ENCODE measurements around the gene A1CF.
"Not testable (repeated sequence)": the region's sequence is repeated elsewhere in the genome, so short reads cannot be mapped to it uniquely, and the experiment has no call there.

Gene A1CF, protein sequence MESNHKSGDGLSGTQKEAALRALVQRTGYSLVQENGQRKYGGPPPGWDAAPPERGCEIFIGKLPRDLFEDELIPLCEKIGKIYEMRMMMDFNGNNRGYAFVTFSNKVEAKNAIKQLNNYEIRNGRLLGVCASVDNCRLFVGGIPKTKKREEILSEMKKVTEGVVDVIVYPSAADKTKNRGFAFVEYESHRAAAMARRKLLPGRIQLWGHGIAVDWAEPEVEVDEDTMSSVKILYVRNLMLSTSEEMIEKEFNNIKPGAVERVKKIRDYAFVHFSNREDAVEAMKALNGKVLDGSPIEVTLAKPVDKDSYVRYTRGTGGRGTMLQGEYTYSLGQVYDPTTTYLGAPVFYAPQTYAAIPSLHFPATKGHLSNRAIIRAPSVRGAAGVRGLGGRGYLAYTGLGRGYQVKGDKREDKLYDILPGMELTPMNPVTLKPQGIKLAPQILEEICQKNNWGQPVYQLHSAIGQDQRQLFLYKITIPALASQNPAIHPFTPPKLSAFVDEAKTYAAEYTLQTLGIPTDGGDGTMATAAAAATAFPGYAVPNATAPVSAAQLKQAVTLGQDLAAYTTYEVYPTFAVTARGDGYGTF

DNA sequence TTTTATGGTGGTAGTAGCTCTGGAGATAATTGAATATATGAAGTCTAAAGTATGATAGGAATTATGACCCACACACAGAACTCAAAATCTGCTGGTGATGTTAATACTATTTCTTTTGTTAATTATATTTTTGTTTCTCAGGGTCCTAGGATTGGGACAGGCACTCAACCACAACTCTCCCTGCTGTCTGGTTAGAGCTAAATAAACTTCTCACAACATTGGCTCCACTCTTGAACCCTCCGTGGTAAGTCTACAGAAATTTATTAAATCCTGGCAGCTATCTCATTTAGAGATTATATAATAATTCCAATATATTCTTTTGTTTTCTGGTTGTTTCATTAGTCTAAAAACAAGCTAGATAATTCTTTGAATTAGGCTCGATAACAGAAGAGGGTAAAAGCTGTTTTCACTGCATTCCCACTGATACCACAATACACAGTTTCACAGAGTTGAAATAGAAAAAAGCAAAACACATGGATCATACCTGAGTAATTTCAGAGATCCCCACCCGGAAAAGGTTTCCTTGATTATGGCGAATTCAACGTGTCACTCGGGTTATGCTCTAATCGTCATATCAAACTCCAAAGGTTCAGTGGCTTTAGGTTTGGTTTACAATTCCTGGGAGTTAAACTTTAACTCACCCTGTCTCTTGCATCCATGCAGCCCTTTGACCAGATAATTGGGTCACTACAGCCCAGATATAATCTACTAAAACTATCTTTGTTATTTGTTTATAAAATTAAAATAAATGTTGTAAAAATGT is at the start of gene A1CF:
A1CF (minus strand) TSS at position 531 of the 763 bp plus-strand sequence. CDS start 25,687 bp downstream, outside the sequence.
- DNase-seq: no peak

DNA sequence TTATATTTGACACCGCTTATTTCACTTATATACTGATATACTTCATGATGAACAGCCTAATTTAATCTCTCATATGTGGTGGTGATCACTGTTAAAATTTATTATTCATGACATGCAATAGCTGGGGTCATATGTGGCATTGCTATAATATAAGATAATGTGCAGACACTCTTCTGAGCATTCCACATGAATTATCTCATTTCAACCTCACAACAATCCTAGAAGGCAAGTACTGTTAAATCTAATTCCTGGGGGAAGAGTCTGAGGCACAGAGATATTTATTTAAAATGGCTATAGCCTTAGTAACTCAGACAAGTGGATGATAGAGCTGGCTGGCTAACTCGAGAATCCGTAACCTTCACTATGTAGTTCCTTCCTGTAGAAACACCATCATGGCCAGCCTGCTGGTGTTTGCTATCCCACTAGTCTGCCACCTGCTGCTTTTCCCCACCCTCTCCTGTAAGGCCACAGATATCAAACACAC is 46.6 kb upstream of the A1CF start:
- no peak for DNase-seq

DNA sequence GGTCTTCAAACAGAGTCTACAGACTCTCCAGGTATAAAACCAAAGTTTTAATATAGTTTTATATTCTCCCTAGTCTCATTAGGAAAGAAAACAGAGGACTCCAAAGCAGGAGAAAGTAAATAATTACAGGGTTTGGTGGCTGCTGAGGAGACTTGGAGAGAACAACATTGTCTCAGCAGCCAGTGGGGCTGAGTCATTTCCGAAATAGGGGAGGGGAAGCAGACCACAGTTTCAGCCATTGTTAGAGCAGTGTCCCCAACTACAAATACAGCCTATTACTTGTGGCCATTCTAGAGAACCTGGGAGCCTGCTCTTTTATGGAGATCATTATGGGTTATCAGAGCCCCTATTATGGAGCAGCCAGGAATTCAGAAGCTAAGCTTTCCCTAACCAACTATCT is 44.2 kb upstream of the A1CF start:
- no peak for DNase-seq

DNA sequence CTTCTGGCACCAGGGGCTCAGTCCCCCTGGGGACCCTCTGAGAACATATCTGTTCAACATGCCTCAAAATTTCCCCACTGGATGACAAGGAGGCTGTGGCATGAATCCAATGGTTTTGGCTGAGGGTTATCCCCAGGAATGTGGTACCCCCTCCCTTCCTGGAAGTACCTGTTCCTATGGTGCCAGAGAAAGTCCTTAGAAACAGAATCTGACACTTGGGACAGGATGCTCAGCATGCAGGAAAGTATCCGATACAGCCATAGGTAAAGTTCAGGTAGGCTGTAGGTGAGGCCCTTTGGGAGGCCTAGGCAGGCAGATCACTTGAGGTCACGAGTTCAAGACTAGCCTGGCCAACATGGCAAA is 42.7 kb upstream of the A1CF start:
- DNase-seq: no peak

DNA sequence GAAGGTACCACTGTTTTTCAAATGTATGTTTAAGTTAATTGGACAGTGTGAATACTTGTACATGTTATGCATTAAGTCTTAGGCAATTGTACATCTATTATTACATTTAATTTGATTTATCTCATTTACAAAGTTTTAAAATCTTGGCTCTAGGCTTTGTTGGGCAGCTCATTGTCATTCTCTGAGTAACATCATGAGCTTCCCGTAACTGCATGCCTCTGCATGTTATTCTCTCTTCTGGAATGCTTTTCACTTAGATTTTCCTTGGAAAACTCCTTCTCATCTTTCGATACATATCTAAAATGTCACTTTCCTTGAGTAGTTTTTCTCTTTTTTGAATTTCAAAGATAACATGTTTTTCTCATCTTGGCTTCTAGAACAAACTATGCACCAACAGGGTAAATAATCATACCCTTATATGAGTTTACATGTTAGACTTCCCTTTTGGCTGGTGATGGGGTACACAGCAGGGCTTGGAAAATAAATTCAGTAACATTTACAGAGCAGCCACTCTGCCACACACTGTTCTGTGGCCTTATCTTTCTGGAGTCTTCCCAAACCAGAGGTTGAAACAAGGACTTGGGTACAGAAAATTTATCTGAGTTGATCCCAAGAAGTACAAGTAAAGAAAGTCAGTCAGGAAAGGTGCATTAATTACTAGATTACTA is 42.2 kb upstream of the A1CF start:
- no peak for DNase-seq

DNA sequence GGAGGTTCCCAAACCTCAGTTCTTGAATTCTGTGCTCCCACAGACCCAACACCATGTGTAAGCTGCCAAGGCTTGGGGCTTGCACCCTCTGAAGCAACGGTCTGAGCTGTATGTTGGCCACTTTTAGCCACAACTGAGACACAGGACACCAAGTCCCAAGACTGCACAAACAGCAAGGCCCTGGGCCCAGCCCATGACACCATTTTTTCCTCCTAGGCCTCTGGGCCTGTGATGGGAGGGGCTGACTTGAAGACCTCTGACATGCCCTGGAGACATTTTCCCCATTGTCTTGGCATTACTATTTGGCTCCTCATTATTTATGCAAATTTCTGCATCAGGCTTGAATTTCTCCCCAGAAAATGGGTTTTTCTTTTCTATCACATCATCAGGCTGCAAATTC is 38.0 kb upstream of the A1CF start:
- not testable (repeated sequence) for DNase-seq

DNA sequence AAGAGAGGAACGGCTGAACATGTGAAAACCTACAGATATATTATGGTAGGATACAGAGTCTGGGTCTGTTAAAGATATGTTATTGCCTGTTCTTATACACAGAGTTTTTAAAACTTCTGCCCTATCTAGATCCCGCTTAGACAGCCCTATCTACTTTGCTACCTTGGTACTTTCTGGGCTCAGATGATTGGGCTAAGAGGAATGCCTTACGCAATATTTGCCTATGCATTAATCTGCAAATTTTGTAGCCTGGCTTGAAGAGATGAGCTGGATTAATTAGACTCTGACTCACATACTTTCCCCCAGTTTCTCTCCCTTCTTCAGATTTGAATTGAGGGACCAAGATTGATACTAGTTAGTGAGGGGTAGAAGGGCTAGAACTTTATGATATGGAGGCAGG is 33.6 kb upstream of the A1CF start:
- DNase-seq: no peak

DNA sequence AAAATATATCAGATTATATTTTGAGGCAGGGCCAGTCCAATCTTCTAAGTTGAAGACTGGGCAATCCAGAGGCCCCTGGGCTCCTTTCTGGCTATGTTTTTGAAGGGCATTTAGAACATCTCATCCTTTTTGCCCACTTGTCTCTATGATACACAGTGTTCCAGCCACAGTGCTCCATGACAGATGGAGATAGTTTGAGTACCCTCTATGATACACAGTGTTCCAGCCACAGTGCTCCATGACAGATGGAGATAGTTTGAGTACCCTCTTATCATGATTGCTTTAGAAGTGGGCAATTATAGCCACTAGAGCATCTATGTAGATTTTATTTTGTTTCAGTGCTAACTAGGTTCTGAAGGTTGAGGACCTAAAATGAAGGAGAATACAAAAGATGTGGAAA is 33.1 kb upstream of the A1CF start:
- no peak for DNase-seq

DNA sequence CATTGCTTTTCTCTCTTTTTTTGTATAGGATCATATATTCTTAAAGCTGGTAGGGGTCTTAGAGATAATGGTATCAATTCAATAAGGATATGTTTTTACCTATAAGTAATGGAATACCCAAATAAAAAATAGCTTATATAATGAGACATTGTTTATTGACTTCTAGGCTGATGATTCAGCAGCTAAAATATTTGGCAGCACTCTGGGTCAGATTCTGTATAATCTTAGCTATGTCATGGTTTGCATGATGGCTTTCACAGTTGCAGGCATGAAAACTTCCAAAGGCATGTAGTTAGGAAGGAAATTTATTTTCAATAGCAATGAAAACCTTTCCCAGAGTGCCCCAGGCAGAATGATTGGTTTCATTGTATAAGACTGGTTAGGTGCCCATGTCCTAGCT is 32.1 kb upstream of the A1CF start:
- DNase-seq: no peak

DNA sequence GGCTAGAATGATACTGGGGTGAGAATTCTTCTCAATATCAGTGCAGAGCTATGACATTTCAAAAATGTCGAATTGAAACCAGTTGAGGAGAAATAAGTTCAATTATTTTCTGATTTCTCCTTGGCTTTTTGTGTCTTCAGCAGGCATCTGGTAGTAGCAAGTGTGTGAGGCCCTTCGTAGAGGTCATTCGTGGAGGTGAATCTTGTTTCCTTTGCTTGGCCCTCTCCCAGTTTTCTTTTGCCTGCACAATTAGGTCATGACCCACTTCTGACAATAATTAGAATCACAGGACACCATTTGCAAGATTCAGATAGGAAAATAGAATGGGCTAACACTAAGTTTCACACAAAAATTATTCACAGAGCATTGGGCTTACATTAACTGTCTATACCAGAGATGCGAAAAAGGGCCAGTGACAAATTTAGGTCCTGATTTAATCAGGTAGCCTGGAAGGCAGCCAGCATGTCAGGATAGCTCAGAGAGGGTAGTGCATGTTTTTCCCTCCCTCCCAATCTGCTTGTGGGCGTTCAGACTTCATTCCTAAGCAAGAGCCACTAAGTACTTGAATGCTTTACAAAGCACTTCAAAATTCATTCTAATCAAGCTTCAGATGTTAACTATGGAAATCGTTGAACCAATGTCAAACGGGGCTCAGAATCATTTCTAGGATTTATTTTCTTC is 24.0 kb upstream of the A1CF start:
- no peak for DNase-seq

DNA sequence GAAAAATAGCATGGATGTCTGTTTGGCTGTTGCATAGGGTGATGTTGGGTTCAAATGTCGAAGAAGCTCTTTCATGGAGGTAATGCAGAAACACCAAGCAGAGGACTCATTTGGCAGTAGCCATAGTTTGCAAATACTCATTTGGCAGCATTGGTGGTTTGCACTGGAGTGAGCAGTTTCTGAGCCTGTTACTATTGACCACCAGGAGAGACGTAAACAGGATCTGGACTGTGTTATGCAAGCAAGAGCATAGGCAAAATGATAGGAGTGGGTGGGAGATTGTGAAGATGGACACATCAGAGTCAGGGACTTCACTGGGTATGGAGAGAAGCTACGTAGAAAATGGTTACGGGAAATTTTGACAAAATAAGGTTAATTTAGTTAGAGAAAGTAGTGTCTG is 22.9 kb upstream of the A1CF start:
- DNase-seq: no peak

DNA sequence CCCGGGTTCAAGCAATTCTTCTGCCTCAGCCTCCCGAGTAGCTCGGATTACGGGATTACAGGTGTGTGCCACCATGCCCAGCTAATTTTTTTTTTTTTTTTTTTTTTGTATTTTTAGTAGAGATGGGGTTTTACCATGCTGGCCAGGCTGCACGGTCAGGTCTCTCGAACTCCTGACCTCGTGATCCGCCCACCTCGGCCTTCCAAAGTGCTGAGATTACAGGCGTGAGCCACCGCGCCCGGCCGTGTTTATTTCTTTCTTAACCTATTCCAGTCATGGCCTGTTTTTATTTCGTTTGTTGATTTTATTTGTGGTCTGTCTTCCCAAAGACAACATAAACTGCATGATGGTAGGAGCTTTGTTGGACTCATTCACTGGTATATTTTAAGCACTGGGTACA is 20.4 kb upstream of the A1CF start:
- DNase-seq: not testable (repeated sequence)

DNA sequence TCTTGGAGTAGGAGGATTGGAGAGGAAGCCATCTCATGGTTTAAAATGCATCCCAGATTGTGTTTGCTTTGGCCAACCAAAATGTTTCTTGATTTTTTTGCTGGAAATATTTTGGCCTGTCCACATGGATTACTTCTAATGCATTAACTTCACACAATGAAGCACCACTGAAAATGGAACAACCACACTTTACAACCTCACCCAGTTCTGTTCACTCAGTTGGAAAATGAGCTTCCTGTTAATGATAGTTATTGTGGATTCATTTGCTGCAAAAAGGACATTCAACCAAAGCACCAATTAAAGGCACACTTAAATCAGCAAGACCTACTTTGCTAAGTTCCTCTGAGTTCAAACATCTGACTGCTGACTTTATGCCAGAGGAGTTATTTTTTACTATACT is 11.3 kb upstream of the A1CF start:
- no peak for DNase-seq

DNA sequence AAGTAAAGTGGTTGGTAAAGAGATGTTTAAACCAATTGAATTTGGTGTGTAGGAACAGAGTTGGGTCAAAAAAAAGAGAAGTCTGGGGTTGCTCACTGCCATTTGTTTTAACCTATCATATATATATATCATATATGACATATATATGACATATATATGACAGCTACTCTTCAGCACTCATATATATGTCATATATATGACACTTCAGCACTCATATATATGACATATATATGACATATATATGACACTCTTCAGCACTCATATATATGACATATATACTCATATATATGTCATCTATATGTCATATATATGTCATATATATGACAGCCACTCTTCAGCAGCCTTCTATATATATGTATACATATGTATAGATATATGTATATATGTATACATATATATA is 8.9 kb upstream of the A1CF start:
- DNase-seq: no peak

DNA sequence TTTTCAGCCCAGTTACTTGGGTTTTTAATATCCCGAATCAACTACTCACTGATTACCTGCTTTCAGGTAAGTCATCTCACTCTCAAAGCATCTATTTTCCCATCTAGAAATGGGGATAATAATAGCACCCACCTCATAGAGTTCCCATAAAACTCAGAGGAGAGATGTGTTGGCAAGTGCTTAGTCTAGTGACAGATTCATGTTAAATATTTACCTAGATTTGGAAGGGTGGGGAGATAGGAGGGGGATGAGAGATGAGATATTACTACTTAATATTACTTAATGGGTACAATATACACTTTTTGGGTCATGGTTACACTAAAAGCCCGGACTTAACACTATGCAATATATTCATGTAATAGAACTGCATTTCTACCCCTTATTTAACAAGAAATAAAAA is 7.0 kb upstream of the A1CF start:
- no peak for DNase-seq

DNA sequence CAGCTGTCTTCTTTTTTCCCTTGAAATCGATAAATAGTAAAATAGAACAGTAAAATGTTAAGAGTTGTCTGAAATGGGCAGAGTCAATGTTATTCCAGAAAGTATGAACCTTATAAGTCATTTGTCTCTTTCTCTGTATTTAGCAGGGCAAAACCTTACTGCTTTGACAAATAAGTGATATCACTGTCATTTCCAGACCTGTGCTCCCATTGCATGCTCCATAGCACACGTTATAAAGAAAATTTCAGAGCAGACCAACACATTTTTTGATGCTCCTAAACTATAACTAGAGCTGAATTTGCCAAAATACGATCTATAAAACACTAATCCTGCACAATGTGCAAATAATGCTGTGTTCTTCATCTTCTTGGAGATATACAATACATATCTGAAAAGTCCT is 1.1 kb downstream of the A1CF start:
- no peak for DNase-seq

DNA sequence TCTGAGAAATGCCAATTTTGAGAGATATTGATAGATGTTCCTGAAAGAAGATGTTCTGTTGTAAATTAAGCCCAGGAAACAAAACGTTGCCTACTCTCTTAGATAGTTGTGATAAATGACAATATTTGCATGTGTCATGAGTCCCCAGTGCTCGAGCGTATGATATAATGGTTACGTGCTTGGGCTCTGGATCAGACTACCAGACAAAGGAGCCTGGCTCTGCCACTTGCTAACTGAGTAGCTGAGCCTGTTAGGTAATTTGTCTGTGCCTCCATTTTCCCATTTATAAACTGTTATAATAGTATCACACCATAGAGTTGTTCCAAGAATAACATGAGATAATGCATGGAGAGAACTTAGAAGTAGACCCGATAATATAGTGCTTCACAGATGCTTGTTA is 1.8 kb downstream of the A1CF start:
- DNase-seq: no peak

DNA sequence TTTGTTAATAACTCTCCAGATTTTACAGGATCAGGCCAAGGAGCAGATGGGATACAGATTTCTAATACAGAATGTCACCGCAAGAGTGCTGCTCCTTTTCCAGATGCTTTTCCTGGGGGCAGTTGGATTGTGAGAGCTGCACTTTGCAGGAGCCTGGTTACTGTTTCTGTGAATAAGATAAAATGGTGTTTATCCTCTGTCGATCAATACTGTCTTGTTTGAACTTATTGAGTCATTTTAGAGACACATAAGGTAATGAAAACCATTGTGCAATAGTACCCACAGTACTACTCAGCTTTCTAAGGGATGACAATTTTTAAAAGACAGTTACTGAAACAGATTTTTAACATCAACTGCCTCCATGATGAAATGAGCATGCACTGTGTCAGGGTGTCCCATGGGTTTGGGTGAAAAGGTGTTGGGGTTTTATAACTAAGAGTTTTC is 2.9 kb downstream of the A1CF start:
- DNase-seq: no peak

DNA sequence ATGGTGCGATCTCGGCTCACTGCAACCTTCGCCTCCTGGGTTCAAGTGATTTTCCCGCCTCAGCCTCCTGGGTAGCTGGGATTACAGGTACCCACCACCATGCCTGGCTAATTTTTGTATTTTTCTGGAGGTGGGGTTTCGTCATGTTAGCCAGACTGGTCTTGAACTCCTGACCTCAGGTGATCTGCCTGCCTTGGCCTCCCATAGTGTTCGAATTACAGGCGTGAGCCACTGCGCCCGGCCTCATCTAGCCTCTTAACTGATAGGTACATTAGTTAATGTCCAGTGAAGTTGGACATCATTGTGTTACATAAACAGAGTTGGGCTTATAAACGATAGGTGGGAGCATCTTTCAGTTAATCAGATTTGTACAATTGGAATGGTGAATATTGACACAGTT is 4.4 kb downstream of the A1CF start:
- not testable (repeated sequence) for DNase-seq

DNA sequence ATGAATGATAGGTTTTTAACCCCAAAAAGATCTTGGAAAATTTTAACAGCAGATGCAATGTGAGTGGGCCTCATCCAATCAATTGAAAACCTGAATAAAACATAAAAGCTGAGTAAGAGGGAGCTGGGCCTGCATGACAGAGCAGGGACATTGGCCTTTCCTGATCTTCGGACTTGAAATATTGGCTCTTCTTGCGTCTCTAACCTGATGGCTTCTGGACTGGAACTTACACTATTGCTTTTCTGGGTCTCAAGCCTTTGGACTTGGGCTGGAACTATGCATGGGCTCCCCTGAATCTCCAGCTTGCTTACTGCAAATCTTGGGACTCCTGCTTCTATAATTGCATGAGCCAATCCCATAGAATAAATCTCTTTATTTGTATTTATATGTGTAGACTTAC is 9.0 kb downstream of the A1CF start:
- DNase-seq: no peak

DNA sequence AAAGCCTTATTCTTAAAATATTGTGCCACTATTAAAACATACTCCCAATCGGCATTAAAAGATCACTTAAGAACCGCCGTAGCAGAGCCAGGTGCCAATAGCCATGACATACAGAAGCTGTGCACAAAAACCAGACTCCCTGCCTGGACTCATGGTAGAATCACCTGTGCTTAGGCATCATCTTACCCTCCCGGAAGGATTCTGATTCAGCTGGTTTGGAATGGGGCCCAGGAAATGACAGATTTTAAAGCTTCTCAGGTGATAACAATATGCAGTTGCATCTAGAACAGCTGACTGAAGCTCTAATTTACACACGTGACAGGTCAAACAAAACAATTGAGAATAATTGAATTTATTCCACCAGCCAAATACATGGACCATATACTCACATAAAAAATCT is 10.7 kb downstream of the A1CF start:
- peak; percentile 27 for DNase-seq

DNA sequence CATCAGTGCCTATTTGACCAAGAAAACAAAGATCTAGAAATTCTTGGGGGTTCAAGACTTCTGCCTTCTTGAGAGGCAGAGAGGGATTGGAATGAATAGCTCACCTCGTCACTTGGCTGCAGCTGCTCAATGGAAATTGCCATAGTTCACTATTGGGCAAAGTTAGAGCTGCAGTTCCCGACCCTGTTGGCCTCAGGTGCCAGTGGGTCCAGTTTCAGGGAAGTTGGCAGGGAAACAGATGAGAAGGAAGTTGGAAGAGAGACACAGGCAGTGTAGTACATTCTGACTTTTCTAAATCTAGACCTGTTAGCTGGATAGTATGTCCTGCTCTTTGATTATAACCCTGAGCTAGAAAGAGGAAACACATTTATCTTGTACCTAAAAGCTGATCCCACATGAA is 19.1 kb downstream of the A1CF start:
- no peak for DNase-seq

DNA sequence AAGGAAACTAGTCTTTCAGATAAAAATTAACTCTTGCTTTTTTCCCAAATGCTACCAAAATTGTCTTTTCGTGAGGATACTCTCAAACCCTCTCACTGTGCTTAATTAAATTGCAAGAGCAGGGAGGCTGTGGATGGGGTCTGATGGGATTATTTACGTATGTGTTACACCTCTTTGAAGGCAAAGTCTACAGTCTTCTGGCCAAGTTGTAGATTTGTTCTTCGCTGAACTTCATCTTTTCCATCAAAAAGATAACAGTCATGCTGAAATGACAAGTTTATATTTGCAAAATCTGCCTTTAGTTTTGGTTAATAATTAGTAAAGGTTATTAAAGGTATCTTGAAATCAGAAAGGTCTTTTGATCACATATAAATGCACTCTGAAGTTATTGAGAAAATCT is 22.7 kb downstream of the A1CF start:
- no peak for DNase-seq

Measured in NCI-H2171 treated with DMSO at 0.1 percent for 48 hours (cell line).